Body of pancreas (tissue), 4 donors: ENCODE data around the gene RNF157.

Experiments
- POLR2A ChIP-seq, 3 donors: fragments of 450-650 bp; IDR thresholded peaks; one replicate each; pipeline ENCODE4 v1.6.1; 2016; ENCODE audit warnings: antibody characterized with exemption in 3 of 3, mild to moderate bottlenecking in 2 of 3
- TF ChIP-seq, protein P1 (sequence below), 7 experiments: fragments of 450-650 bp in 4 of 7; fragments of 200-600 bp in 3 of 7; sonication (generic) in 3 of 7; IDR thresholded peaks; one replicate each; pipeline ENCODE4 v1.5.1; 2016 to 2019; ENCODE audit warnings: antibody characterized with exemption in 7 of 7

GRCh38 chr17:76213491-76213890 is 26.8 kb downstream of the RNF157 start:
- no peak for TF ChIP-seq POLR2A (IDR thresholded peaks at IDR 0.05)
- TF ChIP-seq, protein P1, sequence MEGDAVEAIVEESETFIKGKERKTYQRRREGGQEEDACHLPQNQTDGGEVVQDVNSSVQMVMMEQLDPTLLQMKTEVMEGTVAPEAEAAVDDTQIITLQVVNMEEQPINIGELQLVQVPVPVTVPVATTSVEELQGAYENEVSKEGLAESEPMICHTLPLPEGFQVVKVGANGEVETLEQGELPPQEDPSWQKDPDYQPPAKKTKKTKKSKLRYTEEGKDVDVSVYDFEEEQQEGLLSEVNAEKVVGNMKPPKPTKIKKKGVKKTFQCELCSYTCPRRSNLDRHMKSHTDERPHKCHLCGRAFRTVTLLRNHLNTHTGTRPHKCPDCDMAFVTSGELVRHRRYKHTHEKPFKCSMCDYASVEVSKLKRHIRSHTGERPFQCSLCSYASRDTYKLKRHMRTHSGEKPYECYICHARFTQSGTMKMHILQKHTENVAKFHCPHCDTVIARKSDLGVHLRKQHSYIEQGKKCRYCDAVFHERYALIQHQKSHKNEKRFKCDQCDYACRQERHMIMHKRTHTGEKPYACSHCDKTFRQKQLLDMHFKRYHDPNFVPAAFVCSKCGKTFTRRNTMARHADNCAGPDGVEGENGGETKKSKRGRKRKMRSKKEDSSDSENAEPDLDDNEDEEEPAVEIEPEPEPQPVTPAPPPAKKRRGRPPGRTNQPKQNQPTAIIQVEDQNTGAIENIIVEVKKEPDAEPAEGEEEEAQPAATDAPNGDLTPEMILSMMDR (IDR thresholded peaks at IDR 0.05) = no peak
